H1 (cell line): Measurements from ENCODE around the gene COA5. TPM values are rescaled to one million over a fixed set of nuclear protein-coding genes. Genes with fewer than 3 reads are reported as not detected.

Experiments
- polyA plus RNA-seq, 7 experiments: library from polyadenylated mRNA; depleted of rRNA in 3 of 7; stranded (reverse) in 5 of 7; unstranded in 2 of 7; fragments of >200 nt in 5 of 7; fragments of 200-250 nt in 2 of 7; gene quantifications; 1 replicate in 5 of 7; 2 replicates in 1 of 7; 4 replicates in 1 of 7; pipeline versions ENCODE4 v1.2.1 to v1.2.3, GENCODE V29; 2011 to 2013; ENCODE audit warnings: missing spikeins in 2 of 7, mixed read lengths in 2 of 7
- total RNA-seq: library from RNA; stranded (reverse); fragmentation: NEBNext Ultra II Directional; extraction: Animal tissue kit (Norgen Biotek cat#: 25700); gene quantifications from 2 replicates; pipeline ENCODE4 v1.2.1, GENCODE V29; 2021
- TF ChIP-seq, protein P1 (sequence below), 3 experiments: IDR thresholded peaks; 1 replicate in 2 of 3; 2 replicates in 1 of 3; pipeline versions ENCODE4 v1.5.1 to v1.6.1; 2011; ENCODE audit warnings: low read length in 3 of 3, mild to moderate bottlenecking in 3 of 3, inconsistent platforms in 2 of 3, low read depth in 1 of 3, moderate library complexity in 1 of 3; ENCODE audit not compliant: insufficient read depth in 1 of 3; ENCODE audit errors: control extremely low read depth in 1 of 3

Gene COA5
- total and polyA plus RNA-seq, 2 of the 8 experiments (the other 6 are each of a cell fraction or from before 2014, with no cell fraction given): 20.3 to 24.7 TPM

GRCh38 chr2:98606431-98606830 is 1.9 kb downstream of the COA5 start (continued):
- TF ChIP-seq, protein P1, sequence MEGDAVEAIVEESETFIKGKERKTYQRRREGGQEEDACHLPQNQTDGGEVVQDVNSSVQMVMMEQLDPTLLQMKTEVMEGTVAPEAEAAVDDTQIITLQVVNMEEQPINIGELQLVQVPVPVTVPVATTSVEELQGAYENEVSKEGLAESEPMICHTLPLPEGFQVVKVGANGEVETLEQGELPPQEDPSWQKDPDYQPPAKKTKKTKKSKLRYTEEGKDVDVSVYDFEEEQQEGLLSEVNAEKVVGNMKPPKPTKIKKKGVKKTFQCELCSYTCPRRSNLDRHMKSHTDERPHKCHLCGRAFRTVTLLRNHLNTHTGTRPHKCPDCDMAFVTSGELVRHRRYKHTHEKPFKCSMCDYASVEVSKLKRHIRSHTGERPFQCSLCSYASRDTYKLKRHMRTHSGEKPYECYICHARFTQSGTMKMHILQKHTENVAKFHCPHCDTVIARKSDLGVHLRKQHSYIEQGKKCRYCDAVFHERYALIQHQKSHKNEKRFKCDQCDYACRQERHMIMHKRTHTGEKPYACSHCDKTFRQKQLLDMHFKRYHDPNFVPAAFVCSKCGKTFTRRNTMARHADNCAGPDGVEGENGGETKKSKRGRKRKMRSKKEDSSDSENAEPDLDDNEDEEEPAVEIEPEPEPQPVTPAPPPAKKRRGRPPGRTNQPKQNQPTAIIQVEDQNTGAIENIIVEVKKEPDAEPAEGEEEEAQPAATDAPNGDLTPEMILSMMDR (IDR thresholded peaks at IDR 0.05; ENCODE audit: control extremely low read depth in 1 of 3, insufficient read depth in 1 of 3, low read depth in 1 of 3, low read length in 3 of 3): no peak
